ENCODE results near the gene NAPG.
"Not testable (repeated sequence)": the region's sequence is repeated elsewhere in the genome, so short reads cannot be mapped to it uniquely, and the experiment has no call there.

Gene NAPG

GRCh38 chr18:10525697-10526560 lies at the start of gene NAPG:
Gene NAPG (plus strand): TSS chr18:10526027. CDS start chr18:10526103, 76 bp downstream.
- peak; percentile 92 for DNase-seq (ENCODE audit: low spot score)

- no peak for DNase-seq (ENCODE audit: low spot score)
Observed at GRCh38 chr18:10476338-10476791, 49.5 kb upstream of the NAPG start.

GRCh38 chr18:10477121-10477862 lies 48.5 kb upstream of the NAPG start:
- no peak for DNase-seq (ENCODE audit: low spot score)

- no peak for DNase-seq (ENCODE audit: low spot score)
Observed at GRCh38 chr18:10477863-10478260, 48.0 kb upstream of the NAPG start.

DNA sequence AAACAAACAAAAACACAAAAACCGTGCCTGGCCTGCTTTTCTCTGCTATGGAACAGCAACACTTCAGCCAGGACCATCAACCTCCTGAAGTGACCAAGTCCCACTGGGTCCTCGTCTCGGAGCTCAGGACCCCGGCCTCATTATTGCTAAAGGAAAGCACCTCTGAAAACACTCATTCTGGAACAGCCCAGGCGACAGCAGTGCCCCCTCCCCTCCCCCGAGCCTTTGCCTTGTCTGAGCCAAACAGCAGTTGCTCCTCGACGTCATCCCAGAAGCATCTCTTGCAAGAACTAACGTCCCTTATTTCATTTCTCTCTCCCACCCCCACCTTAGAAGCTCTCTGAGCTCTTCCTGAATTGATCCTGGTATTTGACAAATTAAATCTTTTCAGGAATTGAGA lies 44.0 kb upstream of the NAPG start:
- no peak for DNase-seq (ENCODE audit: low spot score)

DNA sequence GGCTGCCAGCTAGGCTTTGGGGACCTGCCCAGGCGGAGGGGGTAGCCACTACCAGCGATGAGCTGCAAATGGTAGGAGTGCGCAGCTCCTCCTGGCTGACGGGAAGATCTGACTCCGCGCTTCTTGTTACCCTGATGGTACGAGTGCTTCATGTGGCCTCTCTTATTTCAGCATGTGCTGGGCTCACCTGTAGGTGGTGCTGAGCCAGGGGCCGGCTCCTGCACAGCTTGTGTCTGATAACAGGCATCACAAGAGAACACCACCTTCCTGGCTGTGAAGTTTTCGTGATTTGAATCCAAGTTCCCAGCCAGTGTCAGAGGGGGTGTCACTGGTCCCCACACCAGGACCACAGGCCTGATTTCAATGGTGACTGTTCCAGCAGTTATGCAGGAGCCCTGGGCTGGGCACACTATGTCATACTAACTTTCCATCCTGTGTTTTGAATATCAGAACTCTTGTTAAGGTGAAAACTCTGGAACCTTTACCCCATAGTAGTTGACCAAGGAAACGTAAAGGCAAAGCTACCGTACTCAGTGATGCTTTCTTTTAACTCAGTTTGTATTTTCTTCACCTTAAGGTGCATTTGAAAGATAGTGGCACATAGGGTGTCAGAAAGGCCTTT lies 43.4 kb upstream of the NAPG start:
- no peak for DNase-seq (ENCODE audit: low spot score)

DNA sequence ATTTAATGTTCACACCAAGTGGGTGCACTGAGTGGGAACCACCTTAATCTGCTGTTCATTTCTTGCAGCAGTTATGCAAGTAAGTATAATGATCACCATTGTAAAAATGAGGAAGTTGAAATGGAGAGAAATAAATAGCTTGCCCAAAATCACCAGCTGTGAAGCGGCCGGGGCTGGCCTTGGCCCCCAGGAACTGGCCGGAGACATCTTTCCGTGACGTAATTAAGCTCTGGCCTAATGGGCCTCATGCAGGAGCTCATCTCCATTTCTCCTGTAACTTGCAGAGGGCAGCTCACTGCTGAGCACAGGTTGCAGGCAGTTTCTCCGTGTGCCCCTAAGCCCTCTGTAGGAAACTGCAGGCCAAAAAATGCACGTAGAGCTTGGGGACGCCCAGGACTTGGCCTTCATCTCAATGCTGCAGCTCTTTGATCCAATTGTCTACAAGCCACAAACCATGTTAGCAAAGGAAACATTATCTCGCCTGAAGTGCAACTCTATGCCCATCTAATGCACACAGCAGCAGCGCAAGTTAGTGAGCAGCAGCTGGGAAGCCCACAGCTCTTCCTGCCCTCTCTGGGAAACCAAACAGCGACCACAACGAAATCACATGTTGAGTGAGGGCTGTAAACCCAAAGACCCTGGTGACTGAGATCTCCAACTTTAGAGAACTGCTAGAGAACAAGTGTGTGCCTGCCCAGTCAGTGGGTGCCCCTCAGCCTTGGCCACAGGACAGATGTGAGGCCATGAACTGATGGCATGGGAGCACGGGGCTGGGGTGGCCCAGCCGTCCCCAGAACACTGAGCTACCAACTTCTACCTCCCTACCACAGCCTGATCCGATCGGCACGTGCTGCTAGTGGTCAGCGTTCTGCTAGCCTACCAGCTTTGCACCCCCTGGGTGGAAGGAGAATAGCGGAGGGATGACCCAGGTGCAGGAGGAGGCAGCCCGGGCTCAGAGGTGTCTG lies 42.6 kb upstream of the NAPG start:
- DNase-seq (ENCODE audit: low spot score) = no peak

DNA sequence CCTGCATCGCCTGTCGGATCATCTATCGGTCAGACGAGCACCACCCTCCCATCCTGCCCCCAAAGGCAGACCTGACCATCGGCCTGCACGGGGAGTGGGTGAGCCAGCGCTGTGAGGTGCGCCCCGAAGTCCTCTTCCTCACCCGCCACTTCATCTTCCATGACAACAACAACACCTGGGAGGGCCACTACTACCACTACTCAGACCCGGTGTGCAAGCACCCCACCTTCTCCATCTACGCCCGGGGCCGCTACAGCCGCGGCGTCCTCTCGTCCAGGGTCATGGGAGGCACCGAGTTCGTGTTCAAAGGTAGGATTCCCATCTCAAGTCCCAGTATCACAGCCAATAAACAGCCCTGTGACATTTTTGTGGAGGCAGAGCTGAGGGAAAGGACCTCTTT lies 40.4 kb upstream of the NAPG start:
- DNase-seq (ENCODE audit: low spot score) = no peak

DNA sequence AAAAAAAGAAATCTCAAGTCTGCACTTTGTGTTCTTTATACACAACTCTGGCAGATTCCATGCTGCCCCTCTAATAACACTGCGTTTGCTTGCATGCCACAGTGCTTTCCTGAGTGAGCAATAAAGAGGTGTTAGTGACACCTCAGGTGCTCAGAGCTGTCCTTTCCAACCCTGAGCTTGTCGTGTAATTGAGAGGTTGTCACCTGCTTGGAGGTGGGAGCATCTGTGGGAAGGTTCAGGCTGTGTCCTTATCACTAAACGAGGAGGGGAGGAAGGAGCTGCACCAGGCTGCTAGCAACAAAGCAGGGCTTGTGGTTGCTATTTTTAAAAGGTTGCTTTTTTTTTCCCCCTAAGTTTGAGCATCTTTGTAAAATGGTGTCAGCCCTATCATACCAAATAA lies 39.5 kb upstream of the NAPG start:
- DNase-seq (ENCODE audit: low spot score) = no peak

DNA sequence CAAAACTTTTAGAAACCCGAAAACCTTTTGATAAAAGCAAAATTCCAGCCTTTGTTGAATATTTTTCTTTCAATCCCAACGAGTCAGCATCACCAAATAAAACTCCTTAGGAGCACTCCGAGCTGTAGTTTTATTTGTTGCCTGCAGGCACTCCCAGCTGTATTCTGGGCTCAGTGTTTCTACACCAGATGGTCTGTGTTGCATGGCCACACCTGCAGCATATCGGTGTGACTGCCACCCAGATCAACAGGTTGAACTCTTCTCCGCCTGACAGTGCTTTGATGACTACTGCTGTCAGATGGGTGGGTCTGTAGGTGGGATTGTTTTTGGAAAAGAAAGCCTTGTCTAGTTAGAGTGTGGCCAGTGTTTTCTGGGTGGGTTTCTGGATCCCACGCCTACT lies 38.7 kb upstream of the NAPG start:
- no peak for DNase-seq (ENCODE audit: low spot score)

- DNase-seq (ENCODE audit: low spot score) = no peak
Observed at GRCh38 chr18:10488017-10488416, 37.8 kb upstream of the NAPG start.

- DNase-seq (ENCODE audit: low spot score) = peak; percentile 90
Observed at GRCh38 chr18:10490401-10491165, 35.2 kb upstream of the NAPG start.

GRCh38 chr18:10495936-10496335 lies 29.9 kb upstream of the NAPG start:
- no peak for DNase-seq (ENCODE audit: low spot score)

GRCh38 chr18:10497206-10497749 lies 28.5 kb upstream of the NAPG start:
- DNase-seq (ENCODE audit: low spot score) = no peak

DNA sequence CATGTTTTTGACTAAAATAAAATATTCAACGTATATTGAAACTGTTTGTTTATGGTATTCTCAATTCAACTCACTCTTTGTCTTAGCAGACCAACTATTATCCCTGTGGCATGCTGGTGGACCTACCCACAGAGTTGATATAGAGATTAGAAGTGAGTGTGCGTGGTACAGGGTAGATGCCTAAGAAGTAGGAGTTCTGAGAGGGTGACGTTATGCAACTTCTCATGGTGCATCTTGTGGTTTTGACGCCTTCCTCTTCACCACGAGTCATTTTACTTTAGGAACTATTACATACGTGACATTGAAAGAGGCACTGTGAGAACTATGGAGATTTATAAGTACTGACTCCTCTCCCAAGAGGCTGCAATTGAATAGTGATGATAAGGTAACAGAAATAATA lies 26.6 kb upstream of the NAPG start:
- DNase-seq (ENCODE audit: low spot score) = no peak

DNA sequence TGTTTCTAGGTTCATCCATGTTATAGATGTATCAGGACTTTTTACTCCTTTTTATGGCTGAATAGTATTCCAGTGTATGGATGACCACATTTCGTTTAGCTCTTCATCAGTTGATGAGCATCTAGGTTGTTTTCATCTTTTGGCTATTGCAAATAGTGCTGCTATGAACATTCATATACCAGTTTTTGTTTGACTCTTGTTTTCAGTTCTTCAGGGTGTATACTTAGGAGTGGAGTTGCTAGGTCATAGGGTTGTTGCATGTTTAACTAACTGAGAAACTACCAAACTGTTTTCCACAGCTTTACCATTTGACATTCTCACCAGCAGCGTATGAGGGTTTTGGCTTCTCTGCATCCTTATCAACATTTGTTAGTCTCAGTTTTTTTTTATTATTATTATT lies 25.8 kb upstream of the NAPG start:
- DNase-seq (ENCODE audit: low spot score) = no peak

DNA sequence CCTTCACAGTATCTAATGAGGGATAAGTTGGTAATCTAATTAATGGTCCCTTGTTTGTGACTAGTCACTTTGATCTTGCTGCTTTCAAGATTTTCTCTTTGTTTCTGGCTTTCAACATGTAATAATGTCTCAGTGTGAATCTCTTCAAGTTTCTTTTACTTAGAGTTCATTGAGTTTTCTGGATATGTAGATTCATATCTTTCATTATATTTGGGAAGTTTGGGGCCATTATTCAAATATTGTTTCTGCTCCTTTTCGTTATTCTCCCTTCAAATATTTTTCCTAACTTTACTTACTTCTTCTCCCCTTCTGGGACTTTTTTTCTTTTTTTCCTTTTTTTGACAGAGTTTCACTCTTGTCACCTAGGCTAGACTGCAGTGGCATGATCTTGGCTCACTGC lies 21.1 kb upstream of the NAPG start:
- DNase-seq (ENCODE audit: low spot score) = no peak

GRCh38 chr18:10505892-10506291 lies 19.9 kb upstream of the NAPG start:
- not testable (repeated sequence) for DNase-seq (ENCODE audit: low spot score)

GRCh38 chr18:10508591-10508990 lies 17.2 kb upstream of the NAPG start:
- no peak for DNase-seq (ENCODE audit: low spot score)

- no peak for DNase-seq (ENCODE audit: low spot score)
Observed at GRCh38 chr18:10511236-10511635, 14.6 kb upstream of the NAPG start.

GRCh38 chr18:10514082-10514481 lies 11.7 kb upstream of the NAPG start:
- no peak for DNase-seq (ENCODE audit: low spot score)

Data from HuH-7.5 (cell line).